CD14-positive monocyte (primary cell): ENCODE measurements around the gene DPF3. TPM values are rescaled to one million over a fixed set of nuclear protein-coding genes. Genes with fewer than 3 reads are reported as not detected.

Experiments
- DNase-seq, 3 donors: peaks; one replicate each; pipeline ENCODE4 v3.0.0-alpha.2; 2011 to 2022
- H2AFZ ChIP-seq: 2 replicates; pipeline ENCODE4 v1.6.0; 2012; ENCODE audit warnings: mild to moderate bottlenecking, low read depth, low read length, inconsistent platforms; ENCODE audit not compliant: insufficient read depth, poor library complexity, severe bottlenecking
- H3K27ac ChIP-seq, 2 donors: 1 replicate in 1 of 2; 2 replicates in 1 of 2; pipeline ENCODE4 v1.5.1; 2012 to 2013; ENCODE audit warnings: low read length in 2 of 2, control low read depth in 1 of 2, inconsistent platforms in 1 of 2, low read depth in 1 of 2, mild to moderate bottlenecking in 1 of 2
- H3K27me3 ChIP-seq, 2 donors: one replicate each; pipeline versions ENCODE4 v1.6.0 to v1.6.1; 2011 to 2013; ENCODE audit warnings: low read length in 2 of 2; ENCODE audit not compliant: control insufficient read depth in 2 of 2, insufficient read depth in 2 of 2
- H3K36me3 ChIP-seq, 2 donors: replicated peaks in 1 of 2; 1 replicate in 1 of 2; 2 replicates in 1 of 2; pipeline versions ENCODE4 v1.5.1 to v1.6.1; 2012 to 2013; ENCODE audit warnings: low read length in 2 of 2, control low read depth in 1 of 2, inconsistent platforms in 1 of 2, mild to moderate bottlenecking in 1 of 2; ENCODE audit not compliant: insufficient read depth in 2 of 2, control insufficient read depth in 1 of 2
- H3K4me1 ChIP-seq, 2 donors: 1 replicate in 1 of 2; 2 replicates in 1 of 2; pipeline versions ENCODE4 v1.5.1 to v1.6.1; 2012 to 2013; ENCODE audit warnings: low read length in 2 of 2, control low read depth in 1 of 2, inconsistent platforms in 1 of 2, mild to moderate bottlenecking in 1 of 2, moderate library complexity in 1 of 2; ENCODE audit not compliant: insufficient read depth in 2 of 2, control insufficient read depth in 1 of 2
- H3K4me2 ChIP-seq: replicated peaks from 2 replicates; pipeline ENCODE3; 2012; ENCODE audit warnings: low read length, moderate library complexity, mild to moderate bottlenecking; ENCODE audit not compliant: poor library complexity, severe bottlenecking; ENCODE audit errors: extremely low read depth
- H3K4me3 ChIP-seq, 3 experiments: fragments of 200-600 bp in 1 of 3; sonication (generic) in 1 of 3; replicated peaks in 1 of 3; 1 replicate in 2 of 3; 2 replicates in 1 of 3; pipeline ENCODE4 v1.5.1; 2011 to 2013; ENCODE audit warnings: low read length in 3 of 3, mild to moderate bottlenecking in 3 of 3, control low read depth in 2 of 3, low read depth in 2 of 3, inconsistent platforms in 1 of 3, moderate library complexity in 1 of 3
- H3K79me2 ChIP-seq: 2 replicates; pipeline ENCODE4 v1.6.0; 2012; ENCODE audit warnings: mild to moderate bottlenecking, control low read depth, inconsistent platforms, low read length, moderate library complexity; ENCODE audit not compliant: insufficient read depth
- H3K9ac ChIP-seq: 2 replicates; pipeline ENCODE4 v1.6.0; 2017; ENCODE audit warnings: low read length, mild to moderate bottlenecking; ENCODE audit not compliant: insufficient read depth, poor library complexity, severe bottlenecking
- H3K9me3 ChIP-seq, 2 donors: replicated peaks in 1 of 2; 1 replicate in 1 of 2; 2 replicates in 1 of 2; pipeline versions ENCODE4 v1.5.1 to v1.6.1; 2012 to 2013; ENCODE audit warnings: low read length in 2 of 2, control low read depth in 1 of 2; ENCODE audit not compliant: control insufficient read depth in 1 of 2, insufficient read depth in 1 of 2
- H4K20me1 ChIP-seq: 2 replicates; pipeline ENCODE4 v1.6.0; 2012; ENCODE audit warnings: mild to moderate bottlenecking, low read length, control low read depth, moderate library complexity; ENCODE audit not compliant: insufficient read depth
- H3K27ac Mint-ChIP-seq, 7 donors: one replicate each; pipeline ENCODE4 v1.8.0; 2020; ENCODE audit warnings: mild to moderate bottlenecking in 7 of 7, mixed read lengths in 7 of 7, moderate library complexity in 6 of 7, inconsistent platforms in 2 of 7
- H3K27me3 Mint-ChIP-seq, 3 donors: one replicate each; pipeline ENCODE4 v1.8.0; 2021 to 2022; ENCODE audit warnings: low read depth in 3 of 3, mild to moderate bottlenecking in 3 of 3, mixed read lengths in 3 of 3, moderate library complexity in 3 of 3, inconsistent platforms in 1 of 3
- H3K36me3 Mint-ChIP-seq, 2 donors: one replicate each; pipeline ENCODE4 v1.8.0; 2020; ENCODE audit warnings: mixed read lengths in 2 of 2, inconsistent platforms in 1 of 2, mild to moderate bottlenecking in 1 of 2
- H3K4me1 Mint-ChIP-seq: one replicate; pipeline ENCODE4 v1.8.0; 2020; ENCODE audit warnings: mild to moderate bottlenecking, mixed read lengths
- H3K4me3 Mint-ChIP-seq, 2 donors: one replicate each; pipeline ENCODE4 v1.8.0; 2020; ENCODE audit warnings: mild to moderate bottlenecking in 2 of 2, mixed read lengths in 2 of 2, moderate library complexity in 1 of 2
- H3K9me3 Mint-ChIP-seq, 7 donors: one replicate each; pipeline ENCODE4 v1.8.0; 2020 to 2022; ENCODE audit warnings: mixed read lengths in 7 of 7, mild to moderate bottlenecking in 6 of 7, moderate library complexity in 6 of 7, inconsistent platforms in 2 of 7
- WGBS: methylation state at CpG from one replicate; pipeline ENCODE4 v1.1.5; 2013; ENCODE audit warnings: missing lambda C conversion rate; ENCODE audit not compliant: insufficient coverage; 5-methylcytosine and 5-hydroxymethylcytosine counted together
- intact Hi-C, 2 donors: fragments of 100-400 bp; cut with micrococcal nuclease; formaldehyde crosslinking; loops; one replicate each; pipeline versions ENCODE4 v1.15.0 to v1.15.1; 2023
- polyA plus RNA-seq, 3 donors: library from polyadenylated mRNA; depleted of rRNA in 1 of 3; unstranded in 2 of 3; stranded (reverse) in 1 of 3; fragments of 300-500 nt in 2 of 3; fragments of >200 nt in 1 of 3; fragmentation: Illumina TruSeq in 2 of 3; gene quantifications; 1 replicate in 2 of 3; 2 replicates in 1 of 3; pipeline ENCODE4 v1.2.3, GENCODE V29; 2012 to 2021
- small RNA-seq: library from RNA; depleted of rRNA; stranded (forward); fragments of <200 nt; gene quantifications from one replicate; pipeline ENCODE3, GENCODE V24; 2012; ENCODE audit warnings: low read depth; ENCODE audit not compliant: insufficient read length
- TF ChIP-seq, protein P1 (sequence below): fragments of 200-600 bp; IDR thresholded peaks from one replicate; pipeline ENCODE4 v1.8.0; 2022; ENCODE audit warnings: antibody characterized with exemption, mild to moderate bottlenecking

DPF3 gene
- polyA plus RNA-seq, 3 donors: 0.33 to 0.39 TPM; not detected in 1

DNA sequence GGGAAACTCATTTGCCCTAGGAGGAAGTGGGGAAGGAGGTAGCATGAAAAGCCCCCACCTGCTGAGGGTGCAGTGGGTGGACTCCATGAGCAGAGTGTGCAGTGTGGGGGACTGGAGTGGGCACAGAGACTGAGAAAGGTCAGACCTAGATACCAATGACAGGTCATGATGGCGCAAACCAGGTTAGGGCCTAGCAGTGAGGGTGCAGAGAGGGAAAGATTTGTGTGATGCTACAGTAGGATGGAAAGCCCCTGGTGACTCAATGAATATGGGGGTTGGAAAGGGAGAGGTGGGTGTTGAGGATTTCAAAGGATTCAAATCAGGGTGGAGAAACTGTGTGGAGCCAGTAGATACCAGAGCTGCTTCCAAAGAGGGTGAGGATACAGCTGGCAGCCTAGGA is 319.2 kb downstream of the DPF3 start:
- intact Hi-C loops: no loop called here
- H3K4me3 ChIP-seq: no peak overlapping the region
- no peak overlapping the region for H3K4me3 Mint-ChIP-seq
- H3K4me2 ChIP-seq: no peak overlapping the region
- H3K4me1 Mint-ChIP-seq: no peaks in the 10 kb centered on the region
- H3K9ac ChIP-seq: no peak overlapping the region
- TF ChIP-seq, protein P1, sequence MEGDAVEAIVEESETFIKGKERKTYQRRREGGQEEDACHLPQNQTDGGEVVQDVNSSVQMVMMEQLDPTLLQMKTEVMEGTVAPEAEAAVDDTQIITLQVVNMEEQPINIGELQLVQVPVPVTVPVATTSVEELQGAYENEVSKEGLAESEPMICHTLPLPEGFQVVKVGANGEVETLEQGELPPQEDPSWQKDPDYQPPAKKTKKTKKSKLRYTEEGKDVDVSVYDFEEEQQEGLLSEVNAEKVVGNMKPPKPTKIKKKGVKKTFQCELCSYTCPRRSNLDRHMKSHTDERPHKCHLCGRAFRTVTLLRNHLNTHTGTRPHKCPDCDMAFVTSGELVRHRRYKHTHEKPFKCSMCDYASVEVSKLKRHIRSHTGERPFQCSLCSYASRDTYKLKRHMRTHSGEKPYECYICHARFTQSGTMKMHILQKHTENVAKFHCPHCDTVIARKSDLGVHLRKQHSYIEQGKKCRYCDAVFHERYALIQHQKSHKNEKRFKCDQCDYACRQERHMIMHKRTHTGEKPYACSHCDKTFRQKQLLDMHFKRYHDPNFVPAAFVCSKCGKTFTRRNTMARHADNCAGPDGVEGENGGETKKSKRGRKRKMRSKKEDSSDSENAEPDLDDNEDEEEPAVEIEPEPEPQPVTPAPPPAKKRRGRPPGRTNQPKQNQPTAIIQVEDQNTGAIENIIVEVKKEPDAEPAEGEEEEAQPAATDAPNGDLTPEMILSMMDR: no peak
- DNase-seq: no peak
- H3K9me3 Mint-ChIP-seq: no peaks in the 10 kb centered on the region
- H3K27ac ChIP-seq: no peak overlapping the region
- H4K20me1 ChIP-seq: no peaks in the 10 kb centered on the region
- no peaks in the 10 kb centered on the region for H3K9me3 ChIP-seq
- H3K4me1 ChIP-seq: no peaks in the 10 kb centered on the region
- H3K79me2 ChIP-seq: no peaks in the 10 kb centered on the region
- H3K27me3 ChIP-seq: peaks cover 7 to 10% of the 10 kb centered on the region in 2 donors
- WGBS: 100% methylated on average over 1 of the region's 1 CpG
- no peak overlapping the region for H2AFZ ChIP-seq
- H3K27ac Mint-ChIP-seq: no peak overlapping the region
- H3K36me3 ChIP-seq: no peaks in the 10 kb centered on the region
- no peaks in the 10 kb centered on the region for H3K36me3 Mint-ChIP-seq
- H3K27me3 Mint-ChIP-seq: peaks cover 13 to 38% (median 26%) of the 10 kb centered on the region in 3 donors

- H3K27me3 Mint-ChIP-seq: peaks cover 13 to 37% (median 26%) of the 10 kb centered on the region in 3 donors
- Histone ChIP-seq H3K4me2 (no peak overlapping the region), H3K27ac (no peak overlapping the region), H3K4me1 (no peaks in the 10 kb centered on the region), H3K9ac (no peak overlapping the region), H4K20me1 (no peaks in the 10 kb centered on the region), H3K9me3 (no peaks in the 10 kb centered on the region), H2AFZ (no peak overlapping the region), H3K36me3 (no peaks in the 10 kb centered on the region), H3K27me3 (peaks cover 7 to 9% of the 10 kb centered on the region in 2 donors), H3K4me3 (no peak overlapping the region), H3K79me2 (no peaks in the 10 kb centered on the region)
- TF ChIP-seq, protein P1: no peak
- intact Hi-C loops: no loop called here
- WGBS: 94% methylated on average over 6 of the region's 9 CpGs
- H3K4me3 Mint-ChIP-seq: no peak overlapping the region
- H3K9me3 Mint-ChIP-seq: no peaks in the 10 kb centered on the region
- no peak overlapping the region for H3K27ac Mint-ChIP-seq
- H3K36me3 Mint-ChIP-seq: no peaks in the 10 kb centered on the region
- no peaks in the 10 kb centered on the region for H3K4me1 Mint-ChIP-seq
- no peak for DNase-seq
Measured at GRCh38 chr14:72573725-72574417, 320.0 kb downstream of the DPF3 start.

Small RNA genes within 50 kb of the gene (small RNA-seq; reads per million reads assigned to genes)
- not detected for gene RF00019

Other genes starting within 250 kb of the DPF3 start
- gene DCAF4, start 32.4 kb upstream of the DPF3 start, polyA plus RNA-seq: 1 to 10 TPM; 1.1 to 7.2 (median 2.3) TPM
- 10 to 100 TPM in 1 of 3 donors, 1 to 10 TPM in 2; 4.9 to 18.6 (median 5.3) TPM for gene ZFYVE1, start 133.0 kb upstream of the DPF3 start, polyA plus RNA-seq
- gene RBM25, start 164.4 kb upstream of the DPF3 start, polyA plus RNA-seq: 10 to 100 TPM; 15.6 to 46.5 (median 25.2) TPM
- 100 to 1,000 TPM in 1 of 3 donors, 10 to 100 TPM in 2; 42.4 to 130 (median 85.6) TPM for gene PSEN1, start 242.4 kb upstream of the DPF3 start, polyA plus RNA-seq